Measurements from ENCODE around the gene MEX3D.
A peak's percentile ranks its signal among the peaks of the same experiment; 100 is the strongest.

MEX3D gene

GRCh38 chr19:1534972-1535371, 33.2 kb downstream of the MEX3D start (continued):
- TF ChIP-seq ZBTB48 (tag by site-specific recombination; IDR thresholded peaks at IDR 0.05) (no peak), SETDB1 (IDR thresholded peaks at IDR 0.05; ENCODE audit: insufficient read length, low read length) (no peak), ZSCAN30 (tag by site-specific recombination; IDR thresholded peaks at IDR 0.05) (no peak), ZNF155 (tag by site-specific recombination; IDR thresholded peaks at IDR 0.05) (no peak), ZNF37A (tag by site-specific recombination; IDR thresholded peaks at IDR 0.05) (no peak), ZBTB49 (tag by site-specific recombination; IDR thresholded peaks at IDR 0.05; ENCODE audit: low read depth) (no peak), ZFP41 (tag by site-specific recombination; IDR thresholded peaks at IDR 0.05; ENCODE audit: borderline replicate concordance) (no peak), ZNF518A (tag by site-specific recombination; conservative IDR thresholded peaks at IDR 0.05; ENCODE audit: low read depth) (no peak), ZNF501 (tag by site-specific recombination; IDR thresholded peaks at IDR 0.05) (no peak), ZBTB1 (tag by site-specific recombination; IDR thresholded peaks at IDR 0.05) (no peak)

GRCh38 chr19:1533510-1534150, 34.5 kb downstream of the MEX3D start:
- CTCF ChIA-PET, result interaction anchor here (0.6 kb wide), 1 partner anchor 218 kb away, joined by 3 read pairs; no protein-coding TSS in a partner anchor
- no peak for TF ChIP-seq ZNF426 (tag by site-specific recombination; IDR thresholded peaks at IDR 0.05)
- H3K4me3 ChIP-seq (ENCODE audit: low read depth, low read length), result no peak overlapping the region
- H3K36me3 ChIP-seq (ENCODE audit: control insufficient read depth in 2 of 2, insufficient read depth in 1 of 2, low read length in 2 of 2), result no peaks in the 10 kb centered on the region
- POLR2A ChIA-PET, result interaction anchor here (0.6 kb wide), 1 partner anchor 231 kb away, joined by 7 read pairs; no protein-coding TSS in a partner anchor
- no peak overlapping the region for H3K27ac ChIP-seq (ENCODE audit: extremely low read depth, low read depth, low read length)
- H3K9me3 ChIP-seq (ENCODE audit: control insufficient read depth, insufficient read depth, low read depth, low read length), result no peaks in the 10 kb centered on the region
- H3K4me1 ChIP-seq (ENCODE audit: control insufficient read depth, insufficient read depth, low read length), result no peaks in the 10 kb centered on the region

- Histone ChIP-seq H3K4me1 (ENCODE audit: control insufficient read depth, insufficient read depth, low read length) (no peaks in the 10 kb centered on the region), H3K36me3 (ENCODE audit: control insufficient read depth in 2 of 2, insufficient read depth in 1 of 2, low read length in 2 of 2) (no peaks in the 10 kb centered on the region), H3K27ac (ENCODE audit: extremely low read depth, low read depth, low read length) (no peak overlapping the region), H3K9me3 (ENCODE audit: control insufficient read depth, insufficient read depth, low read depth, low read length) (no peaks in the 10 kb centered on the region), H3K4me3 (ENCODE audit: low read depth, low read length) (no peak overlapping the region)
- TF ChIP-seq ZNF23 (tag by site-specific recombination; IDR thresholded peaks at IDR 0.05; ENCODE audit: borderline replicate concordance) (no peak), ZNF121 (tag by site-specific recombination; IDR thresholded peaks at IDR 0.05) (peak; percentile 93; the same call in 1 of the 2 replicates)
- POLR2A ChIA-PET, result interaction anchor here (0.8 kb wide), 1 partner anchor 65 kb away, joined by 3 read pairs; no protein-coding TSS in a partner anchor
- CTCF ChIA-PET, result no interaction called here
These were observed 36.1 kb downstream of the MEX3D start for GRCh38 chr19:1532003-1532402.
